ENCODE results near the gene GTPBP8. TPM values are rescaled to one million over a fixed set of nuclear protein-coding genes. Genes with fewer than 3 reads are reported as not detected.

The GTPBP8 gene
- total and polyA plus RNA-seq, 10 of the 15 experiments (the other 5 are each of a cell fraction or from before 2014, with no cell fraction given), result 10.3 to 29.0 (median 17.0) TPM

- TF ChIP-seq REST (IDR thresholded peaks at IDR 0.05; ENCODE audit: low read depth, low read length) (no peak), FOXM1 (IDR thresholded peaks at IDR 0.05; ENCODE audit: low read depth, low read length) (peak; percentile 64; the same call in 1 of the 2 replicates), POLR2AphosphoS5 (IDR thresholded peaks at IDR 0.05; ENCODE audit: low read length) (no peak), MLLT1 (IDR thresholded peaks at IDR 0.05) (0 out of 2 replicates have a peak, but pooled peaks have one; percentile 35), USF1 (IDR thresholded peaks at IDR 0.05; ENCODE audit: borderline replicate concordance, extremely low read length, insufficient read depth, low read depth, low read length) (peak; percentile 80), MEF2B (IDR thresholded peaks at IDR 0.05; ENCODE audit: partially characterized antibody, poor library complexity, severe bottlenecking) (peak; percentile 44), SIX5 (IDR thresholded peaks at IDR 0.05; ENCODE audit: low read depth, low read length, severe bottlenecking) (no peak), BACH1 (IDR thresholded peaks at IDR 0.05; ENCODE audit: borderline replicate concordance) (no peak; the same call in 1 of the 2 replicates), CEBPZ (IDR thresholded peaks at IDR 0.05; ENCODE audit: low read depth, low read length) (no peak), ZNF384 (IDR thresholded peaks at IDR 0.05; ENCODE audit: borderline replicate concordance, low read depth, low read length) (no peak), RUNX3 (IDR thresholded peaks at IDR 0.05; ENCODE audit: low read length) (peak; percentile 76), RB1 (IDR thresholded peaks at IDR 0.05; ENCODE audit: borderline replicate concordance) (peak; percentile 67; the same call in 1 of the 2 replicates), HDGF (IDR thresholded peaks at IDR 0.05) (0 out of 2 replicates have a peak, but pooled peaks have one; percentile 40), ZBTB4 (CRISPR knock-in tag; IDR thresholded peaks at IDR 0.05) (no peak), JUNB (IDR thresholded peaks at IDR 0.05) (peak; percentile 99), CREB1 (IDR thresholded peaks at IDR 0.05; ENCODE audit: low read depth) (peak; percentile 63; the same call in 1 of the 2 replicates), HDAC6 (IDR thresholded peaks at IDR 0.05; ENCODE audit: unreplicated experiment) (no peak), WRNIP1 (IDR thresholded peaks at IDR 0.05; ENCODE audit: borderline replicate concordance, low read depth, low read length) (0 out of 2 replicates have a peak, but pooled peaks have one; percentile 77)
Observed at GRCh38 chr3:113051302-113051711, 60.5 kb downstream of the GTPBP8 start (continued).

All from GM12878 (cell line).